Subcutaneous abdominal adipose tissue (tissue), 5 donors: ENCODE measurements around the gene PRICKLE1.

Experiments
- H3K27ac ChIP-seq: one replicate; pipeline ENCODE4 v1.7.0; 2013; ENCODE audit warnings: low read depth, mild to moderate bottlenecking, inconsistent platforms, low read length, moderate library complexity
- H3K27me3 ChIP-seq, 5 donors: one replicate each; pipeline ENCODE4 v1.7.0; 2013; ENCODE audit warnings: low read length in 5 of 5, inconsistent platforms in 1 of 5; ENCODE audit not compliant: control insufficient read depth in 5 of 5, insufficient read depth in 4 of 5
- H3K36me3 ChIP-seq, 5 donors: one replicate each; pipeline ENCODE4 v1.7.0; 2013; ENCODE audit warnings: low read length in 5 of 5; ENCODE audit not compliant: control insufficient read depth in 5 of 5, insufficient read depth in 5 of 5
- H3K4me1 ChIP-seq, 5 donors: one replicate each; pipeline ENCODE4 v1.7.0; 2013; ENCODE audit warnings: low read length in 5 of 5, mild to moderate bottlenecking in 3 of 5, moderate library complexity in 1 of 5; ENCODE audit not compliant: control insufficient read depth in 5 of 5, insufficient read depth in 5 of 5
- H3K4me3 ChIP-seq, 5 donors: one replicate each; pipeline ENCODE4 v1.7.0; 2013; ENCODE audit warnings: low read length in 5 of 5, low read depth in 1 of 5
- H3K9ac ChIP-seq, 5 donors: one replicate each; pipeline ENCODE4 v1.7.0; 2013; ENCODE audit warnings: low read length in 5 of 5, mild to moderate bottlenecking in 4 of 5, moderate library complexity in 3 of 5
- H3K9me3 ChIP-seq, 5 donors: one replicate each; pipeline ENCODE4 v1.7.0; 2013; ENCODE audit warnings: low read length in 5 of 5; ENCODE audit not compliant: control insufficient read depth in 5 of 5
- donor health status: healthy.
- donor health status: healthy.
- donor health status: healthy.
- donor health status: healthy.
- donor health status: healthy.

PRICKLE1 gene

DNA sequence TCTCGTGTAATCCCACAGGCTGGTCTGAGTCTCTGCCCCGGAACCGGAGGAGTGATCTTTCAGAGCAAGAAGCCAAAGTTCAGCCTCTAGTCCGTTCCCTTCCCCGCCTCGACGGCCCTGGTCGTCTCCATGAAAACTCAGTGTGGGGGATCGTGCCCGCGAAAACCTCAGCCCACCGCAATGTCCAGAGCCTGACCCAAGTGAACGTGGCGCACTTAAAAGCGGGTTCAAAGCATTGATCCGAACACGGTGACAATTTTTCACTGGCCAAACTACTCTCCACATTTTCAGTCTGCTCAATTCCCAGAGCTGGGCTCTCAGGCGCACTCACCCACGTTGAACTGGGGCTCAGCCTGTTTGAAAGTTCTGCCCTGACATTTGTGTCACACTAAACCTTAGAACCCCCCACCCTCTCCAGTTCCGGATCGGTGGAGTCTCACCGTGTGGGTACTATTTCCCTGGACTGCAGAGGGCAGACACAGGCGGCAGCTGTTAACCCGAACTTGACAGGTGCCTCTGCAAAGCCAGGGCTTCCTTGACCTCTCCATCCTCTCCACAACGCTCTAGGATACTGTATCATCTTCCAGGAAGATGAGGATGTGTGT is 886 bp upstream of the PRICKLE1 start:
- peaks cover 0 to 38% (median 27%) of the 10 kb centered on the region in 5 donors for H3K4me1 ChIP-seq
- H3K9ac ChIP-seq = peak overlapping the region; percentile 49 to 81 (median 70)
- no peaks in the 10 kb centered on the region for H3K9me3 ChIP-seq
- peak overlapping the region; percentile 57 to 88 (median 82) for H3K4me3 ChIP-seq
- no peaks in the 10 kb centered on the region for H3K36me3 ChIP-seq
- H3K27me3 ChIP-seq = peaks cover 0 to 2% (median 0%) of the 10 kb centered on the region in 5 donors
- peak overlapping the region; percentile 46 for H3K27ac ChIP-seq

DNA sequence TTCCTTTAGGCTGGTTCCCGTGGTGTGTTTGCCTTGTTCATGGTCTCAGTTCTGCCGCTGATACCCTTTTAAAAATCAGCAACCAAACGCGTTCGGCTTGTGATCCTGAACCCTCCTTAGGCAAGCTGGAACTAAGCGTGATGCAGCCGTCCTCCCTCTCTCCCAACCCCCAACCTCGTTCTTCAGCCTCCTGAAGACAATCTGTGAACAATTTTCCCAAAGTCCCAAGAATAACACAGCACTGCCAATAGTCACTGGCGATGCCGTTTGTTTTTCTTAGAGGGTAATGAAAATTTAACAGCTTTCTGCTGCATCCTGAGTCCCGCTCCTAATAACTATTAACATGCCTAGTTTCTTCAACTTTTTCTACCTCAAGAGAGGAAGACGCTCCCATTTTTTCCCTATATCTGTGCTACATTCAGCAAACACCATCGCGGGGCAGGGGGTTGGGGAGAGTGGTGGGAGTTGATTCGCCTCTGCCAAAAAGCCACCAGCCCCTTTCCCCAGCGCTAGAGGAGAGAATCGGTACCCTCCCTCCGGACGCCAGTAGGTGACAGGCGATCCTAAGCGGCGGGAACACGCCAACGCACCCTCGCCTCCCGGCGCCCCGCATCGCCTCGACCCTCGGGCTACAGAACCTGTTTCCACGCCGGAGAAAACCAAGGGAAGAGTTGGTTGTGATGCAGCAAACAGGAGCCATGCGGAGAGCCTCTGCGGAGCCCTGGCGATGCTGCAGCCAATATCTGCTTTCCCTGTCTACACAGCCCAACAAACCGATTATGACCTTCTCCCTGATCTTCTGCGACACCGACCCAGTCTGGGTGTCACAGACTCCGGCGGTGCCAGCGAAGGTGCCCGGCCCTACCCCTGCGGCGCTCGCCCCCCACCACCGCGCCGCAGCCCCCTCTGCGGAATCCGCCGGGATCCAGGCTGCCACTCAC is 752 bp downstream of the PRICKLE1 start:
- H3K27me3 ChIP-seq = peaks cover 0 to 2% (median 0%) of the 10 kb centered on the region in 5 donors
- H3K36me3 ChIP-seq = no peaks in the 10 kb centered on the region
- peak overlapping the region in 3 of 5 donors; percentile 42 to 65 (median 64) for H3K9ac ChIP-seq
- H3K9me3 ChIP-seq = no peaks in the 10 kb centered on the region
- no peak overlapping the region for H3K27ac ChIP-seq
- H3K4me3 ChIP-seq = peak overlapping the region; percentile 75 to 87 (median 82)
- H3K4me1 ChIP-seq = peaks cover 4 to 54% (median 43%) of the 10 kb centered on the region in 5 donors

DNA sequence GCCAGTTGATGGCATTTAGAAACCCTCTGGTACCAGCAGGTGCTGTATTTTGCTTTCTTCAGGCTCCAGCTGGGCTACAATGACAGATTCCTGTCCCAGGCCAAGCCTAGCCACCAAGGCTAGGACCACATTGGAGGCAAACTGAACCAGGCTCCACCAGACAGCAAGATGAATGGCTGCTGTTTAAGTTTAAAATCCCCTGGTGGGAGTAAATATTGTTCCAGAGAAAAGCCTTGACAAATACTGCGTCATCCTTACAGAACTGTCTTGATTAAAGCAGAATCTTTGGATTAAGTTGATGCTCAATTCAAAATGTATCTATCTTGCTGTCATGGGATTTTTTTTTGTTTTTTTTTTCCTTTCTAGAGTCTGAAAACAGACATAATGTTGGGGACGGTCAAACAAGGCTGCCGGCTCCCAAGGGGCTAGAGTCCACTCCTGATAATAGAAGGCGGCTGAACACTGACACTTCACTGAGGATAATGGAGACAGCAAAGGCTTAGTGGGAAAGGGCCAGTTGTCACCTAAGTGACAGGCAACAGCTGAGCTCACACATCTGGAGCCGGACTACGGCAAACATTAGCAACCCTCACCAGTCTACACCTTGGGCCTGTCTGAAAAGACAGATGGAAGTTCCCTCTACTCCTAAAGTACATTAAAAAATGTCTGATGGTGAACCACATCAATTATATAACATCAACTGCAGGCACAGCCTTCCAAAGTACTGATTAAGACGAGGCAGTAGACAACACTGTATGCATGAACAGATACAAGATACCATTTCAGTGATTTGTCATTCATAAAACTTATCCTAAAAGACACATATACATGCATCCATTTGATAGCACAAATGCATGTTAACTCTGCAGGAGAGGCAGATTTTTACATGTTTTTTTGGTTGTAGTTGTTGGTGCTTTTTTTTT is 1.7 kb downstream of the PRICKLE1 start:
- no peaks in the 10 kb centered on the region for H3K36me3 ChIP-seq
- H3K4me3 ChIP-seq = peak overlapping the region; percentile 75 to 87 (median 82)
- no peaks in the 10 kb centered on the region for H3K9me3 ChIP-seq
- H3K4me1 ChIP-seq = peaks cover 4 to 57% (median 50%) of the 10 kb centered on the region in 5 donors
- no peaks in the 10 kb centered on the region for H3K27me3 ChIP-seq
- peak overlapping the region; percentile 23 for H3K27ac ChIP-seq
- H3K9ac ChIP-seq = no peak overlapping the region

DNA sequence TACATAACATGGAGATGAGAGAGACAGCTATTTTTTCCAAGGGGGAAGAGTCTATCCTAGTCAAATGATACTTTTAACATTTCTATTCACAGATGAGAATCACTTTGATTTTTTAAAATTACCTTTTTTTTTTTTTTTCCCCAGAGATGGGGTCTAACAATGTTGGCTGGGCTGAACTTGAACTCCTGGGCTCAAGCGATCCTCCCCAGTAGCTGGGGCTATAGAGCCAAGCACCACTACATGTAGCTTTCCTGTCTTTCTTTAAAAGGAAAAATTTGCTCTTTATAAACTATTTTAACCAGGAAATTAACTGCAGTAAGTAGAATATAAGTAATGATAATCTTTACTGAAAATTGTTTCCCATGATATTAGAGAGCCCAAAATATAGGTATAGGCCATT is 3.3 kb downstream of the PRICKLE1 start:
- Histone ChIP-seq H3K4me3 (no peak overlapping the region), H3K9ac (no peak overlapping the region), H3K36me3 (no peaks in the 10 kb centered on the region), H3K4me1 (peaks cover 4 to 57% (median 50%) of the 10 kb centered on the region in 5 donors), H3K27me3 (no peaks in the 10 kb centered on the region), H3K9me3 (no peaks in the 10 kb centered on the region), H3K27ac (no peak overlapping the region)

DNA sequence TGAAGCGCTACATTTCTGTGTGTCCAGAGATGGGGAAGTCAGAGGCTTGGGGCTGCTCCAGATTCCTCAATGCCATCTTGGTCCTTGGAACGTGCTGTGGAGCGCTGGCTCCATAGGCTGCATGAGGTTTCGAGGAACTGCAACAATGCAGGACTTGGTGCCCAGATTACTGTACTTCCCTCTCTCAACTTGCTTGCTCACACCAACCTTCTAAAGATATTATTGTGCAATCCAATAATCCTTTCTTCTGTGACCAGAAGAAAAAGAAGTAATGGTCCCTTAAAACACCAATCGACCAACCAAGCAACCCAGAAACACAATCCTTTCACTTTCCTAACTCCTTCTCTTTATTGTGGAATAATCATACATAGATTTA is 3.7 kb downstream of the PRICKLE1 start:
- H3K4me1 ChIP-seq = peaks cover 4 to 55% (median 47%) of the 10 kb centered on the region in 5 donors
- H3K9ac ChIP-seq = no peak overlapping the region
- H3K36me3 ChIP-seq = no peaks in the 10 kb centered on the region
- no peak overlapping the region for H3K27ac ChIP-seq
- H3K27me3 ChIP-seq = no peaks in the 10 kb centered on the region
- H3K4me3 ChIP-seq = no peak overlapping the region
- no peaks in the 10 kb centered on the region for H3K9me3 ChIP-seq

DNA sequence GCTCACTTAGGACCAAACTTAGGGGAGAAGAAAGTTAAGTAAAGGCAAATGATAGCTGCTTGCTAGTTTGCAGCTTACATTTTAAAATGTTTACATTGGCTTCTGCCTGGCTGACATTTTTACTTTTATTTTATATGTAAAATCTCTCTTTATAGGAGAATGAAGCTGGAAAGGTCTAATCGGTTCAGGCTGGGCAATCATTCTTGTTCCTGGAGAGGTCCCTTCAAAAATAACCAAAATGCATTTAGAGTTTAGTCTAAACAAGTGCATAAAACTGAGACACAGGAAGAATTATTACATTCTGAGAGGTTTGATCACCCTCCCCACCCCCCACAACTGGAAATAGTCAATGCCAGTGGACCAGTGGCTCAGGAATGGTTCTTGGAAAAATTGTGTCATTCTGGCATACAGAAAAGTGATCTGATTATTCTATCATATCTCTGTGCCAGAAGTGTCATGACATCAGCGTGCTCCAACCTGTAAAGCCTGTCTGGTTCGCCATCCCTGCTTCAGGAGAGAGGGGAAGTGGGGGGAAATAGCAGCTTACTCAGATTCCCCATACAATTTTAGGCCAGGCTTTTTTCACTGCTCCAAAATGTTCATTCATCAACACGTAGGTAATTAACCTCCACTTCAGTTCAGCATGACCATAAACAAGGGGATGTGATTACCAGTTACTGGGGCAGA is 4.2 kb downstream of the PRICKLE1 start:
- peak overlapping the region; percentile 10 for H3K27ac ChIP-seq
- no peaks in the 10 kb centered on the region for H3K36me3 ChIP-seq
- no peak overlapping the region for H3K9ac ChIP-seq
- H3K4me1 ChIP-seq = peaks cover 4 to 52% (median 42%) of the 10 kb centered on the region in 5 donors
- H3K4me3 ChIP-seq = peak overlapping the region in 1 of 5 donors; percentile 24
- H3K27me3 ChIP-seq = no peaks in the 10 kb centered on the region
- H3K9me3 ChIP-seq = no peaks in the 10 kb centered on the region

DNA sequence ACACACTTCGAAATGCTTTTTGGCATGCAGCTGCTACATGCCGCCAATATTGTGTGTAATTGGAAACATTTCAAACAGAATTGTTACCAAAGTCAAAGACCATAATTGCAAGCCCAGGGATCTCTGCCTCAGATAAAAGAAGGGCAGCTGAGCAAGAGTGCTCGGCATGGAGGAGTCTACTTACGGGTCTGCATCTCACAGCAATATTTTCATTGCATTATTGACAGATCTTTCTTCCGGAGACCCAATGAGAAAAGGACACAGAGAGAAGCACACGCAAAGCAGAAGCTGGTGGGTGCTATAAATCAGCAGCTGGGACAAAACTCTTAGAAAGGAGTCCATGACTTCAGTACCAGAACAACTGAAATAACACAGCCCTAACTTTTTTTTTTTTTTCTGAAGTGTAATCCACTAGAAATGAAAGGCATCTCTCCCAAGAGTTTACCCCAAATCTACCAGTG is 4.9 kb downstream of the PRICKLE1 start:
- Histone ChIP-seq H3K36me3 (no peaks in the 10 kb centered on the region), H3K4me3 (peak overlapping the region in 4 of 5 donors; percentile 14 to 24 (median 20)), H3K27ac (peak overlapping the region; percentile 10), H3K9ac (no peak overlapping the region), H3K4me1 (peaks cover 4 to 52% (median 39%) of the 10 kb centered on the region in 5 donors), H3K9me3 (no peaks in the 10 kb centered on the region), H3K27me3 (no peaks in the 10 kb centered on the region)

DNA sequence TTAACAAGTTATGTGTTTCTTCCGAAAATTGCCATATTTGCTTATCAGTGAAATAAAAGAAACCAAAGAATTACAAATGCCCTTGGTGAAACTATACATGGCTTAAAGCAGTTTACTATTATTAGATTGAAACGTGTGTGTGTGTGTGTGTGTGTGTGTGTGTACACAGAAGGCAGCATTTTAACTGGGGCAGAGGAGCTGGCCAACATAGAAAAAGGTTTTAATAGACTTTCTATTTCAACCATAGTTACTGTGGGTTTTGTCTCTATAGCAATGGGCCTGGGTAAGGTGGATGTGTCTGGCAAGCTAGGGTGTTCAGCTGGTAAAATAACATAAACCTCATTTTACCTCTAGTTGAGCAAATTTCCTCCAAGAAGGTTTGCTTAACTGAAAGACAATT is 6.5 kb downstream of the PRICKLE1 start:
- Histone ChIP-seq H3K4me1 (peaks cover 4 to 38% (median 30%) of the 10 kb centered on the region in 5 donors), H3K27ac (no peak overlapping the region)

DNA sequence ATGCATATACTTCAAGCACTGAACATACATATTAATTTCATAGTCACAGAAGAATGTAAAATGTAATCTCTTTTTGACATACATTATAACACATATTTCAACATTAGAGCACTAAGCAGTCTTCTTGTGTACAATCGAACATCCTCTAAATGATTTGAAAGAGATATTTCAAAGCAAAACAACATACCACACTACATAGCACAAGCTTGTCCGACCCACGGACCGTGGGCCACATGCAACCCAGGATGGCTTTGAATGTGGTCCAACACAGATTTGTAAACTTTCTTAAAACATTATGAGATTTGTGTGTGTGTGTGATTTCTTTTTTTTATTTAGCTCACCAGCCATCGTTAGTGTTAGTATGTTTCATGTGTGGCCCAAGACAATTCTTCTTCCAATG is 7.0 kb downstream of the PRICKLE1 start:
- no peak overlapping the region for H3K4me3 ChIP-seq
- H3K27me3 ChIP-seq = no peaks in the 10 kb centered on the region
- no peaks in the 10 kb centered on the region for H3K9me3 ChIP-seq
- no peak overlapping the region for H3K27ac ChIP-seq
- no peak overlapping the region for H3K9ac ChIP-seq
- peaks cover 4 to 33% (median 26%) of the 10 kb centered on the region in 5 donors for H3K4me1 ChIP-seq
- no peaks in the 10 kb centered on the region for H3K36me3 ChIP-seq

More for the DNA sequence above, 6.5 kb downstream of the PRICKLE1 start:
- Histone ChIP-seq H3K36me3 (no peaks in the 10 kb centered on the region), H3K9me3 (no peaks in the 10 kb centered on the region), H3K27me3 (no peaks in the 10 kb centered on the region), H3K4me3 (no peak overlapping the region), H3K9ac (no peak overlapping the region)
